ENCODE measurements around the gene CCDC92.

- TF ChIP-seq POLR2A (IDR thresholded peaks at IDR 0.05) = no peak
- TF ChIP-seq, protein P1, sequence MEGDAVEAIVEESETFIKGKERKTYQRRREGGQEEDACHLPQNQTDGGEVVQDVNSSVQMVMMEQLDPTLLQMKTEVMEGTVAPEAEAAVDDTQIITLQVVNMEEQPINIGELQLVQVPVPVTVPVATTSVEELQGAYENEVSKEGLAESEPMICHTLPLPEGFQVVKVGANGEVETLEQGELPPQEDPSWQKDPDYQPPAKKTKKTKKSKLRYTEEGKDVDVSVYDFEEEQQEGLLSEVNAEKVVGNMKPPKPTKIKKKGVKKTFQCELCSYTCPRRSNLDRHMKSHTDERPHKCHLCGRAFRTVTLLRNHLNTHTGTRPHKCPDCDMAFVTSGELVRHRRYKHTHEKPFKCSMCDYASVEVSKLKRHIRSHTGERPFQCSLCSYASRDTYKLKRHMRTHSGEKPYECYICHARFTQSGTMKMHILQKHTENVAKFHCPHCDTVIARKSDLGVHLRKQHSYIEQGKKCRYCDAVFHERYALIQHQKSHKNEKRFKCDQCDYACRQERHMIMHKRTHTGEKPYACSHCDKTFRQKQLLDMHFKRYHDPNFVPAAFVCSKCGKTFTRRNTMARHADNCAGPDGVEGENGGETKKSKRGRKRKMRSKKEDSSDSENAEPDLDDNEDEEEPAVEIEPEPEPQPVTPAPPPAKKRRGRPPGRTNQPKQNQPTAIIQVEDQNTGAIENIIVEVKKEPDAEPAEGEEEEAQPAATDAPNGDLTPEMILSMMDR (IDR thresholded peaks at IDR 0.05) = no peak
Measured at GRCh38 chr12:123942911-123943648, 29.6 kb downstream of the CCDC92 start.

Measured in suprapubic skin (tissue), 3 donors.